ENCODE data around the gene NCK2. TPM values are rescaled to one million over a fixed set of nuclear protein-coding genes. Genes with fewer than 3 reads are reported as not detected.
"Not testable (repeated sequence)": the region's sequence is repeated elsewhere in the genome, so short reads cannot be mapped to it uniquely, and the experiment has no call there.

NCK2 gene
- total and polyA plus RNA-seq, 4 donors = 28.8 to 44.6 (median 40.9) TPM

GRCh38 chr2:105765415-105766299 is 20.9 kb downstream of the NCK2 start:
- H3K27me3 ChIP-seq (ENCODE audit: control insufficient read depth in 1 of 2, insufficient read depth in 2 of 2, low read length in 1 of 2) = no peaks in the 10 kb centered on the region
- WGBS, 2 donors = 94 to 96% methylated on average over 10 of the region's 10 CpGs
- H3K4me3 ChIP-seq (ENCODE audit: low read length in 2 of 2) = no peak overlapping the region
- intact Hi-C loops (cut with DNase I) = no loop called here
- DNase-seq = no peak
- ATAC-seq (ENCODE audit: low FRiP score) = no peak
- no peaks in the 10 kb centered on the region for H3K4me1 ChIP-seq (ENCODE audit: control insufficient read depth in 1 of 2, insufficient read depth in 2 of 2, low read length in 2 of 2)
- no peaks in the 10 kb centered on the region for H3K36me3 ChIP-seq (ENCODE audit: control insufficient read depth in 1 of 2, insufficient read depth in 2 of 2, low read length in 1 of 2)
- peaks cover 1% of the 10 kb centered on the region for H3K9me3 ChIP-seq (ENCODE audit: control insufficient read depth, low read length)
- H3K27ac ChIP-seq (ENCODE audit: low read depth in 1 of 2, low read length in 2 of 2) = no peak overlapping the region

GRCh38 chr2:105766300-105766866 is 21.7 kb downstream of the NCK2 start:
- H3K27ac ChIP-seq (ENCODE audit: low read depth in 1 of 2, low read length in 2 of 2) = no peak overlapping the region
- H3K27me3 ChIP-seq (ENCODE audit: control insufficient read depth in 1 of 2, insufficient read depth in 2 of 2, low read length in 1 of 2) = no peaks in the 10 kb centered on the region
- ATAC-seq (ENCODE audit: low FRiP score) = no peak
- 91 to 95% methylated on average over 7 of the region's 7 CpGs for WGBS, 2 donors
- DNase-seq = no peak
- peaks cover 1% of the 10 kb centered on the region for H3K9me3 ChIP-seq (ENCODE audit: control insufficient read depth, low read length)
- intact Hi-C loops (cut with DNase I) = no loop called here
- H3K4me3 ChIP-seq (ENCODE audit: low read length in 2 of 2) = no peak overlapping the region
- no peaks in the 10 kb centered on the region for H3K4me1 ChIP-seq (ENCODE audit: control insufficient read depth in 1 of 2, insufficient read depth in 2 of 2, low read length in 2 of 2)
- no peaks in the 10 kb centered on the region for H3K36me3 ChIP-seq (ENCODE audit: control insufficient read depth in 1 of 2, insufficient read depth in 2 of 2, low read length in 1 of 2)

GRCh38 chr2:105768176-105768575 is 23.5 kb downstream of the NCK2 start:
- ATAC-seq (ENCODE audit: low FRiP score) = no peak
- intact Hi-C loops (cut with DNase I) = no loop called here
- WGBS, 2 donors = 96 to 98% methylated on average over 6 of the region's 6 CpGs
- Histone ChIP-seq H3K4me1 (ENCODE audit: control insufficient read depth in 1 of 2, insufficient read depth in 2 of 2, low read length in 2 of 2) (no peaks in the 10 kb centered on the region), H3K9me3 (ENCODE audit: control insufficient read depth, low read length) (peaks cover 1% of the 10 kb centered on the region), H3K36me3 (ENCODE audit: control insufficient read depth in 1 of 2, insufficient read depth in 2 of 2, low read length in 1 of 2) (no peaks in the 10 kb centered on the region), H3K27me3 (ENCODE audit: control insufficient read depth in 1 of 2, insufficient read depth in 2 of 2, low read length in 1 of 2) (no peaks in the 10 kb centered on the region), H3K4me3 (ENCODE audit: low read length in 2 of 2) (no peak overlapping the region), H3K27ac (ENCODE audit: low read depth in 1 of 2, low read length in 2 of 2) (no peak overlapping the region)
- DNase-seq = no peak

GRCh38 chr2:105768961-105769452 is 24.3 kb downstream of the NCK2 start:
- DNase-seq (no peak), ATAC-seq (ENCODE audit: low FRiP score) (no peak)
- Histone ChIP-seq H3K4me1 (ENCODE audit: control insufficient read depth in 1 of 2, insufficient read depth in 2 of 2, low read length in 2 of 2) (no peaks in the 10 kb centered on the region), H3K27me3 (ENCODE audit: control insufficient read depth in 1 of 2, insufficient read depth in 2 of 2, low read length in 1 of 2) (no peaks in the 10 kb centered on the region), H3K36me3 (ENCODE audit: control insufficient read depth in 1 of 2, insufficient read depth in 2 of 2, low read length in 1 of 2) (no peaks in the 10 kb centered on the region), H3K27ac (ENCODE audit: low read depth in 1 of 2, low read length in 2 of 2) (no peak overlapping the region), H3K9me3 (ENCODE audit: control insufficient read depth, low read length) (peaks cover 1% of the 10 kb centered on the region), H3K4me3 (ENCODE audit: low read length in 2 of 2) (no peak overlapping the region)
- intact Hi-C loops (cut with DNase I) = no loop called here
- WGBS, 2 donors = 54 to 60% methylated on average over 6 of the region's 6 CpGs

GRCh38 chr2:105769504-105769903 is 24.8 kb downstream of the NCK2 start:
- no peak overlapping the region for H3K4me3 ChIP-seq (ENCODE audit: low read length in 2 of 2)
- no peak overlapping the region for H3K27ac ChIP-seq (ENCODE audit: low read depth in 1 of 2, low read length in 2 of 2)
- no peaks in the 10 kb centered on the region for H3K36me3 ChIP-seq (ENCODE audit: control insufficient read depth in 1 of 2, insufficient read depth in 2 of 2, low read length in 1 of 2)
- intact Hi-C loops (cut with DNase I) = no loop called here
- no peaks in the 10 kb centered on the region for H3K27me3 ChIP-seq (ENCODE audit: control insufficient read depth in 1 of 2, insufficient read depth in 2 of 2, low read length in 1 of 2)
- no peak for ATAC-seq (ENCODE audit: low FRiP score)
- H3K4me1 ChIP-seq (ENCODE audit: control insufficient read depth in 1 of 2, insufficient read depth in 2 of 2, low read length in 2 of 2) = no peaks in the 10 kb centered on the region
- H3K9me3 ChIP-seq (ENCODE audit: control insufficient read depth, low read length) = peaks cover 1% of the 10 kb centered on the region
- no peak for DNase-seq
- WGBS, 2 donors = 74 to 87% methylated on average over 9 of the region's 9 CpGs

GRCh38 chr2:105770149-105770548 is 25.4 kb downstream of the NCK2 start:
- H3K4me1 ChIP-seq (ENCODE audit: control insufficient read depth in 1 of 2, insufficient read depth in 2 of 2, low read length in 2 of 2) = no peaks in the 10 kb centered on the region
- H3K36me3 ChIP-seq (ENCODE audit: control insufficient read depth in 1 of 2, insufficient read depth in 2 of 2, low read length in 1 of 2) = no peaks in the 10 kb centered on the region
- DNase-seq (no peak), ATAC-seq (ENCODE audit: low FRiP score) (no peak)
- H3K4me3 ChIP-seq (ENCODE audit: low read length in 2 of 2) = no peak overlapping the region
- WGBS, 2 donors = 98 to 100% methylated on average over 1 of the region's 1 CpG
- H3K27me3 ChIP-seq (ENCODE audit: control insufficient read depth in 1 of 2, insufficient read depth in 2 of 2, low read length in 1 of 2) = no peaks in the 10 kb centered on the region
- H3K27ac ChIP-seq (ENCODE audit: low read depth in 1 of 2, low read length in 2 of 2) = no peak overlapping the region
- intact Hi-C loops (cut with DNase I) = no loop called here
- H3K9me3 ChIP-seq (ENCODE audit: control insufficient read depth, low read length) = peaks cover 1% of the 10 kb centered on the region

- H3K9me3 ChIP-seq (ENCODE audit: control insufficient read depth, low read length); H3K36me3 ChIP-seq (ENCODE audit: control insufficient read depth in 1 of 2, insufficient read depth in 2 of 2, low read length in 1 of 2); ATAC-seq (ENCODE audit: low FRiP score); intact Hi-C loops (cut with DNase I); H3K4me3 ChIP-seq (ENCODE audit: low read length in 2 of 2); H3K4me1 ChIP-seq (ENCODE audit: control insufficient read depth in 1 of 2, insufficient read depth in 2 of 2, low read length in 2 of 2); H3K27me3 ChIP-seq (ENCODE audit: control insufficient read depth in 1 of 2, insufficient read depth in 2 of 2, low read length in 1 of 2); DNase-seq; H3K27ac ChIP-seq (ENCODE audit: low read depth in 1 of 2, low read length in 2 of 2): not testable (repeated sequence)
- 94 to 95% methylated on average over 7 of the region's 7 CpGs for WGBS, 2 donors
These were observed 26.6 kb downstream of the NCK2 start for GRCh38 chr2:105771291-105771690.

GRCh38 chr2:105771836-105772235 is 27.1 kb downstream of the NCK2 start:
- intact Hi-C loops (cut with DNase I) = no loop called here
- Histone ChIP-seq H3K27me3 (ENCODE audit: control insufficient read depth in 1 of 2, insufficient read depth in 2 of 2, low read length in 1 of 2) (no peaks in the 10 kb centered on the region), H3K36me3 (ENCODE audit: control insufficient read depth in 1 of 2, insufficient read depth in 2 of 2, low read length in 1 of 2) (no peaks in the 10 kb centered on the region), H3K9me3 (ENCODE audit: control insufficient read depth, low read length) (peaks cover 1% of the 10 kb centered on the region), H3K27ac (ENCODE audit: low read depth in 1 of 2, low read length in 2 of 2) (no peak overlapping the region), H3K4me1 (ENCODE audit: control insufficient read depth in 1 of 2, insufficient read depth in 2 of 2, low read length in 2 of 2) (peaks cover 0 to 3% of the 10 kb centered on the region in 2 donors), H3K4me3 (ENCODE audit: low read length in 2 of 2) (no peak overlapping the region)
- no peak for DNase-seq
- no peak for ATAC-seq (ENCODE audit: low FRiP score)
- 45 to 65% methylated on average over 9 of the region's 9 CpGs for WGBS, 2 donors

- Histone ChIP-seq H3K27me3 (ENCODE audit: control insufficient read depth in 1 of 2, insufficient read depth in 2 of 2, low read length in 1 of 2) (no peaks in the 10 kb centered on the region), H3K9me3 (ENCODE audit: control insufficient read depth, low read length) (peaks cover 1% of the 10 kb centered on the region), H3K4me3 (ENCODE audit: low read length in 2 of 2) (no peak overlapping the region), H3K4me1 (ENCODE audit: control insufficient read depth in 1 of 2, insufficient read depth in 2 of 2, low read length in 2 of 2) (peaks cover 0 to 3% of the 10 kb centered on the region in 2 donors), H3K27ac (ENCODE audit: low read depth in 1 of 2, low read length in 2 of 2) (no peak overlapping the region), H3K36me3 (ENCODE audit: control insufficient read depth in 1 of 2, insufficient read depth in 2 of 2, low read length in 1 of 2) (no peaks in the 10 kb centered on the region)
- intact Hi-C loops (cut with DNase I) = no loop called here
- DNase-seq (no peak), ATAC-seq (ENCODE audit: low FRiP score) (no peak)
- WGBS, 2 donors = 87 to 89% methylated on average over 5 of the region's 5 CpGs
These were observed 27.6 kb downstream of the NCK2 start for GRCh38 chr2:105772362-105772761.
